Measurements from ENCODE around the gene CFB.

CFB gene

GRCh38 chr6:31970604-31971271, 24.8 kb downstream of the CFB start:
- Histone ChIP-seq H3K4me2 (ENCODE audit: low read length) (peak overlapping the region; percentile 98), H3K9ac (ENCODE audit: low read length) (peak overlapping the region; percentile 87), H2AFZ (ENCODE audit: low read length) (no peak overlapping the region), H3K27ac (ENCODE audit: low read depth, low read length, poor library complexity, severe bottlenecking) (peak overlapping the region; percentile 63), H3F3A (ENCODE audit: insufficient read depth, low read length) (0 out of 2 replicates have a peak, but pooled peaks cover 5% of the 10 kb centered on the region), H3K79me2 (ENCODE audit: insufficient read depth, low read length) (no peaks in the 10 kb centered on the region), H3K36me3 (ENCODE audit: insufficient read depth, low read length) (peaks cover 49% of the 10 kb centered on the region), H3K27me3 (ENCODE audit: insufficient read depth, low read length) (no peaks in the 10 kb centered on the region), H4K20me1 (ENCODE audit: insufficient read depth, low read length) (no peaks in the 10 kb centered on the region), H3K9me2 (ENCODE audit: low read depth, low read length) (no peaks in the 10 kb centered on the region), H3K4me3 (ENCODE audit: low read depth, low read length, poor library complexity, severe bottlenecking) (peak overlapping the region; percentile 82), H3K4me1 (ENCODE audit: insufficient read depth, low read length, severe bottlenecking) (peaks cover 34% of the 10 kb centered on the region), H3K9me3 (ENCODE audit: low read length) (no peaks in the 10 kb centered on the region)
- TF ChIP-seq CTCF (IDR thresholded peaks at IDR 0.05; ENCODE audit: low read length) = no peak
- no peak for TF ChIP-seq EZH2 (IDR thresholded peaks at IDR 0.05; ENCODE audit: borderline replicate concordance, low read length)

- no peak for TF ChIP-seq EZH2 (IDR thresholded peaks at IDR 0.05; ENCODE audit: borderline replicate concordance, low read length)
- TF ChIP-seq CTCF (IDR thresholded peaks at IDR 0.05; ENCODE audit: low read length) = no peak
- H3K4me2 ChIP-seq (ENCODE audit: low read length) = peak overlapping the region; percentile 98
- no peaks in the 10 kb centered on the region for H4K20me1 ChIP-seq (ENCODE audit: insufficient read depth, low read length)
- no peaks in the 10 kb centered on the region for H3K9me2 ChIP-seq (ENCODE audit: low read depth, low read length)
- peaks cover 42% of the 10 kb centered on the region for H3K36me3 ChIP-seq (ENCODE audit: insufficient read depth, low read length)
- peak overlapping the region; percentile 63 for H3K27ac ChIP-seq (ENCODE audit: low read depth, low read length, poor library complexity, severe bottlenecking)
- no peak overlapping the region for H2AFZ ChIP-seq (ENCODE audit: low read length)
- peak overlapping the region; percentile 87 for H3K9ac ChIP-seq (ENCODE audit: low read length)
- 0 out of 2 replicates have a peak, but pooled peaks cover 5% of the 10 kb centered on the region for H3F3A ChIP-seq (ENCODE audit: insufficient read depth, low read length)
- no peaks in the 10 kb centered on the region for H3K27me3 ChIP-seq (ENCODE audit: insufficient read depth, low read length)
- H3K9me3 ChIP-seq (ENCODE audit: low read length) = no peaks in the 10 kb centered on the region
- peaks cover 34% of the 10 kb centered on the region for H3K4me1 ChIP-seq (ENCODE audit: insufficient read depth, low read length, severe bottlenecking)
- peak overlapping the region; percentile 82 for H3K4me3 ChIP-seq (ENCODE audit: low read depth, low read length, poor library complexity, severe bottlenecking)
- H3K79me2 ChIP-seq (ENCODE audit: insufficient read depth, low read length) = no peaks in the 10 kb centered on the region
These were observed 25.5 kb downstream of the CFB start for GRCh38 chr6:31971279-31971992.

- no peaks in the 10 kb centered on the region for H3K9me3 ChIP-seq (ENCODE audit: low read length)
- H4K20me1 ChIP-seq (ENCODE audit: insufficient read depth, low read length) = no peaks in the 10 kb centered on the region
- 0 out of 2 replicates have a peak within 1 kb of the TSS, but pooled peaks have one; percentile 29 for H2AFZ ChIP-seq (ENCODE audit: low read length)
- H3K4me1 ChIP-seq (ENCODE audit: insufficient read depth, low read length, severe bottlenecking) = peaks cover 34% of the 10 kb centered on the region
- H3K4me2 ChIP-seq (ENCODE audit: low read length) = peak within 1 kb of the TSS; percentile 98
- H3K79me2 ChIP-seq (ENCODE audit: insufficient read depth, low read length) = no peaks in the 10 kb centered on the region
- no peak for TF ChIP-seq EZH2 (IDR thresholded peaks at IDR 0.05; ENCODE audit: borderline replicate concordance, low read length)
- no peak for TF ChIP-seq CTCF (IDR thresholded peaks at IDR 0.05; ENCODE audit: low read length)
- H3K9ac ChIP-seq (ENCODE audit: low read length) = peak within 1 kb of the TSS; percentile 87
- peaks cover 35% of the 10 kb centered on the region for H3K36me3 ChIP-seq (ENCODE audit: insufficient read depth, low read length)
- H3K27ac ChIP-seq (ENCODE audit: low read depth, low read length, poor library complexity, severe bottlenecking) = peak within 1 kb of the TSS; percentile 63
- H3K4me3 ChIP-seq (ENCODE audit: low read depth, low read length, poor library complexity, severe bottlenecking) = peak within 1 kb of the TSS; percentile 82
- H3K9me2 ChIP-seq (ENCODE audit: low read depth, low read length) = no peaks in the 10 kb centered on the region
- no peaks in the 10 kb centered on the region for H3K27me3 ChIP-seq (ENCODE audit: insufficient read depth, low read length)
- 0 out of 2 replicates have a peak, but pooled peaks cover 5% of the 10 kb centered on the region for H3F3A ChIP-seq (ENCODE audit: insufficient read depth, low read length)
These were observed 26.3 kb downstream of the CFB start, which contains the start of gene DXO for GRCh38 chr6:31971993-31972708. DXO (minus strand) TSS chr6:31972138; CDS start chr6:31971675, 463 bp downstream.
